ENCODE data around the gene PLET1.

The PLET1 gene

GRCh38 chr11:112267188-112267591 lies 6.5 kb upstream of the PLET1 start:
- Histone ChIP-seq H3K4me1 (ENCODE audit: insufficient read depth, low read length, severe bottlenecking) (peaks cover 7% of the 10 kb centered on the region), H2AFZ (ENCODE audit: low read length) (no peak overlapping the region), H3K4me3 (ENCODE audit: low read depth, low read length, poor library complexity, severe bottlenecking) (no peak overlapping the region), H3K27me3 (ENCODE audit: insufficient read depth, low read length) (no peaks in the 10 kb centered on the region), H3K9me3 (ENCODE audit: low read length) (no peaks in the 10 kb centered on the region), H3K9me2 (ENCODE audit: low read depth, low read length) (no peaks in the 10 kb centered on the region), H3K27ac (ENCODE audit: low read depth, low read length, poor library complexity, severe bottlenecking) (no peak overlapping the region), H3K36me3 (ENCODE audit: insufficient read depth, low read length) (no peaks in the 10 kb centered on the region), H3F3A (ENCODE audit: insufficient read depth, low read length) (no peaks in the 10 kb centered on the region), H4K20me1 (ENCODE audit: insufficient read depth, low read length) (no peaks in the 10 kb centered on the region), H3K4me2 (ENCODE audit: low read length) (no peak overlapping the region), H3K9ac (ENCODE audit: low read length) (no peak overlapping the region), H3K79me2 (ENCODE audit: insufficient read depth, low read length) (no peaks in the 10 kb centered on the region)
- TF ChIP-seq EZH2 (IDR thresholded peaks at IDR 0.05; ENCODE audit: borderline replicate concordance, low read length) = no peak
- TF ChIP-seq, protein P1, sequence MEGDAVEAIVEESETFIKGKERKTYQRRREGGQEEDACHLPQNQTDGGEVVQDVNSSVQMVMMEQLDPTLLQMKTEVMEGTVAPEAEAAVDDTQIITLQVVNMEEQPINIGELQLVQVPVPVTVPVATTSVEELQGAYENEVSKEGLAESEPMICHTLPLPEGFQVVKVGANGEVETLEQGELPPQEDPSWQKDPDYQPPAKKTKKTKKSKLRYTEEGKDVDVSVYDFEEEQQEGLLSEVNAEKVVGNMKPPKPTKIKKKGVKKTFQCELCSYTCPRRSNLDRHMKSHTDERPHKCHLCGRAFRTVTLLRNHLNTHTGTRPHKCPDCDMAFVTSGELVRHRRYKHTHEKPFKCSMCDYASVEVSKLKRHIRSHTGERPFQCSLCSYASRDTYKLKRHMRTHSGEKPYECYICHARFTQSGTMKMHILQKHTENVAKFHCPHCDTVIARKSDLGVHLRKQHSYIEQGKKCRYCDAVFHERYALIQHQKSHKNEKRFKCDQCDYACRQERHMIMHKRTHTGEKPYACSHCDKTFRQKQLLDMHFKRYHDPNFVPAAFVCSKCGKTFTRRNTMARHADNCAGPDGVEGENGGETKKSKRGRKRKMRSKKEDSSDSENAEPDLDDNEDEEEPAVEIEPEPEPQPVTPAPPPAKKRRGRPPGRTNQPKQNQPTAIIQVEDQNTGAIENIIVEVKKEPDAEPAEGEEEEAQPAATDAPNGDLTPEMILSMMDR (IDR thresholded peaks at IDR 0.05; ENCODE audit: low read length) = no peak

DNA sequence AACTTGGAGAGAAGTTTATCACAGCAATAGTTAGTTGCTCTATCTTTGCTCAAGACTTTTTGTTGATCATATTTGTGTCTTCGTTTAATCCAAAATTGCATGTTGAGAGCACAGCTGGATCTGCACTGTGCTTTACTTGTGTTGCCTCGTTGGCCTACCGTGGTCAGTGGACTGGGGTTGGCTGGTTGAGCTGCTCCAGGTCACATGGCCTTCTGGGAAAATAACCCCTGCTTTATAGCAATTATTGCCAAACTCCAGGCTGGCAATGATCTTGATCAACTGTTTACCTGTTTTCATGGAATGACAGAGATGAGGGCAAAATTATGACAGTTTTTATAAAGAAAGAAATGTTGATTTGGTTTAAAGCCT lies 5.7 kb upstream of the PLET1 start:
- H3K27ac ChIP-seq (ENCODE audit: low read depth, low read length, poor library complexity, severe bottlenecking) = no peak overlapping the region
- H3K9me3 ChIP-seq (ENCODE audit: low read length) = no peaks in the 10 kb centered on the region
- H3F3A ChIP-seq (ENCODE audit: insufficient read depth, low read length) = no peaks in the 10 kb centered on the region
- no peak overlapping the region for H2AFZ ChIP-seq (ENCODE audit: low read length)
- no peaks in the 10 kb centered on the region for H3K9me2 ChIP-seq (ENCODE audit: low read depth, low read length)
- no peaks in the 10 kb centered on the region for H3K36me3 ChIP-seq (ENCODE audit: insufficient read depth, low read length)
- H3K4me2 ChIP-seq (ENCODE audit: low read length) = no peak overlapping the region
- TF ChIP-seq, protein P1 (IDR thresholded peaks at IDR 0.05; ENCODE audit: low read length) = no peak
- TF ChIP-seq EZH2 (IDR thresholded peaks at IDR 0.05; ENCODE audit: borderline replicate concordance, low read length) = no peak
- no peak overlapping the region for H3K9ac ChIP-seq (ENCODE audit: low read length)
- H3K27me3 ChIP-seq (ENCODE audit: insufficient read depth, low read length) = no peaks in the 10 kb centered on the region
- H3K4me1 ChIP-seq (ENCODE audit: insufficient read depth, low read length, severe bottlenecking) = peaks cover 5% of the 10 kb centered on the region
- H3K4me3 ChIP-seq (ENCODE audit: low read depth, low read length, poor library complexity, severe bottlenecking) = no peak overlapping the region
- no peaks in the 10 kb centered on the region for H3K79me2 ChIP-seq (ENCODE audit: insufficient read depth, low read length)
- H4K20me1 ChIP-seq (ENCODE audit: insufficient read depth, low read length) = no peaks in the 10 kb centered on the region

GRCh38 chr11:112265659-112266409 lies 5.2 kb upstream of the PLET1 start:
- H3K4me1 ChIP-seq (ENCODE audit: insufficient read depth, low read length, severe bottlenecking) = no peaks in the 10 kb centered on the region
- no peaks in the 10 kb centered on the region for H3K27me3 ChIP-seq (ENCODE audit: insufficient read depth, low read length)
- H3K4me3 ChIP-seq (ENCODE audit: low read depth, low read length, poor library complexity, severe bottlenecking) = no peak overlapping the region
- H2AFZ ChIP-seq (ENCODE audit: low read length) = no peak overlapping the region
- H3K9me3 ChIP-seq (ENCODE audit: low read length) = no peaks in the 10 kb centered on the region
- TF ChIP-seq EZH2 (IDR thresholded peaks at IDR 0.05; ENCODE audit: borderline replicate concordance, low read length) = no peak
- TF ChIP-seq, protein P1 (IDR thresholded peaks at IDR 0.05; ENCODE audit: low read length) = no peak
- H3K36me3 ChIP-seq (ENCODE audit: insufficient read depth, low read length) = no peaks in the 10 kb centered on the region
- no peak overlapping the region for H3K4me2 ChIP-seq (ENCODE audit: low read length)
- H3F3A ChIP-seq (ENCODE audit: insufficient read depth, low read length) = no peaks in the 10 kb centered on the region
- H3K9me2 ChIP-seq (ENCODE audit: low read depth, low read length) = no peaks in the 10 kb centered on the region
- H3K79me2 ChIP-seq (ENCODE audit: insufficient read depth, low read length) = no peaks in the 10 kb centered on the region
- no peaks in the 10 kb centered on the region for H4K20me1 ChIP-seq (ENCODE audit: insufficient read depth, low read length)
- H3K9ac ChIP-seq (ENCODE audit: low read length) = no peak overlapping the region
- no peak overlapping the region for H3K27ac ChIP-seq (ENCODE audit: low read depth, low read length, poor library complexity, severe bottlenecking)
